ENCODE measurements around the gene SCYGR4.

- TF ChIP-seq EZH2 (IDR thresholded peaks at IDR 0.05; ENCODE audit: insufficient read depth, poor library complexity, severe bottlenecking) (no peak), EZH2phosphoT487 (IDR thresholded peaks at IDR 0.05; ENCODE audit: insufficient read depth, low read depth) (no peak)
These were observed 2.6 kb upstream of the SCYGR4 start, which contains the start of gene SCYGR3 for GRCh38 chr2:227614740-227615139.

Data from GM23248 (cell line).